H1 (cell line): ENCODE measurements around the gene DCDC1. TPM values are rescaled to one million over a fixed set of nuclear protein-coding genes. Genes with fewer than 3 reads are reported as not detected.

Experiments
- CTCF ChIA-PET: fragments of 300-600 bp; sonication (Branson Sonifier 250); formaldehyde crosslinking; loops from one replicate; lab custom pipeline; 2021; ENCODE audit not compliant: partially characterized antibody; lab: Charles Lee
- POLR2A ChIA-PET: fragments of 300-600 bp; sonication (Branson Sonifier 250); formaldehyde crosslinking; loops from one replicate; lab custom pipeline; 2021; ENCODE audit warnings: inconsistent platforms; ENCODE audit not compliant: partially characterized antibody; lab: Charles Lee
- DNase-seq, 2 experiments: peaks; one replicate each; pipeline versions ENCODE4 v3.0.0 to v3.0.0-alpha.2; 2010 to 2022; ENCODE audit warnings: low spot score in 2 of 2, low read depth in 1 of 2, mixed read lengths in 1 of 2
- FAIRE-seq: peaks from 2 replicates; lab custom pipeline; 2011; peaks lifted over from hg19 to GRCh38; lab: Jason Lieb, UNC
- H2AFZ ChIP-seq: 2 replicates; pipeline ENCODE4 v1.8.1; 2012; ENCODE audit warnings: low read length, inconsistent platforms
- H2AK5ac ChIP-seq: 2 replicates; pipeline ENCODE4 v1.6.1; 2013; ENCODE audit warnings: low read depth, low read length
- H2BK120ac ChIP-seq: replicated peaks from 2 replicates; pipeline ENCODE3; 2013; ENCODE audit warnings: low read depth, low read length, inconsistent platforms
- H2BK12ac ChIP-seq: 2 replicates; pipeline ENCODE4 v1.6.1; 2013; ENCODE audit warnings: low read depth, low read length
- H2BK15ac ChIP-seq: 2 replicates; pipeline ENCODE4 v1.6.1; 2013; ENCODE audit warnings: low read length
- H2BK20ac ChIP-seq: 2 replicates; pipeline ENCODE4 v1.6.1; 2013; ENCODE audit warnings: low read length
- H2BK5ac ChIP-seq: 2 replicates; pipeline ENCODE4 v1.6.1; 2013; ENCODE audit warnings: low read depth, low read length
- H3K14ac ChIP-seq: 2 replicates; pipeline ENCODE4 v1.6.1; 2013; ENCODE audit warnings: inconsistent platforms; ENCODE audit not compliant: insufficient read length
- H3K18ac ChIP-seq: 2 replicates; pipeline ENCODE4 v1.6.1; 2013; ENCODE audit warnings: low read length; ENCODE audit errors: extremely low read depth
- H3K23ac ChIP-seq: 2 replicates; pipeline ENCODE4 v1.6.1; 2013; ENCODE audit warnings: inconsistent platforms; ENCODE audit not compliant: insufficient read length
- H3K23me2 ChIP-seq: 2 replicates; pipeline ENCODE4 v1.6.1; 2013; ENCODE audit warnings: low read depth, low read length
- H3K27ac ChIP-seq: 2 replicates; pipeline ENCODE4 v1.6.1; 2011; ENCODE audit warnings: low read depth, low read length, inconsistent platforms
- H3K27me3 ChIP-seq, 4 experiments: replicated peaks in 1 of 4; 1 replicate in 1 of 4; 2 replicates in 3 of 4; pipeline versions ENCODE4 v1.6.1 to v1.8.1; 2011 to 2013; ENCODE audit warnings: low read length in 3 of 4, mild to moderate bottlenecking in 3 of 4, inconsistent platforms in 2 of 4, mixed read lengths in 2 of 4, moderate library complexity in 1 of 4; ENCODE audit not compliant: control insufficient read depth in 3 of 4, insufficient read depth in 3 of 4; ENCODE audit errors: extremely low read depth in 1 of 4
- H3K36me3 ChIP-seq, 4 experiments: 2 replicates each; pipeline versions ENCODE4 v1.6.1 to v1.8.1; 2011 to 2013; ENCODE audit warnings: mild to moderate bottlenecking in 4 of 4, low read length in 3 of 4, moderate library complexity in 2 of 4, control low read depth in 1 of 4, inconsistent platforms in 1 of 4; ENCODE audit not compliant: insufficient read depth in 4 of 4, control insufficient read depth in 2 of 4
- H3K4ac ChIP-seq: replicated peaks from 2 replicates; pipeline ENCODE3; 2013; ENCODE audit warnings: low read length, low read depth, mixed read lengths, inconsistent platforms; ENCODE audit not compliant: insufficient read length
- H3K4me1 ChIP-seq, 4 experiments: replicated peaks in 1 of 4; 1 replicate in 1 of 4; 2 replicates in 3 of 4; pipeline versions ENCODE4 v1.6.1 to v1.8.1; 2011 to 2013; ENCODE audit warnings: low read length in 3 of 4, inconsistent platforms in 2 of 4, mixed read lengths in 1 of 4; ENCODE audit not compliant: insufficient read depth in 4 of 4, control insufficient read depth in 3 of 4
- H3K4me2 ChIP-seq, 2 experiments: 2 replicates each; pipeline versions ENCODE4 v1.6.1 to v1.8.1; 2011 to 2013; ENCODE audit warnings: low read depth in 2 of 2, low read length in 2 of 2, control low read depth in 1 of 2, inconsistent platforms in 1 of 2, mild to moderate bottlenecking in 1 of 2; ENCODE audit not compliant: insufficient read depth in 1 of 2
- H3K4me3 ChIP-seq, 4 experiments: fragments of 200-600, 300-600 bp in 1 of 4; sonication (generic), shearing (Covaris generic), sonication (Bioruptor Twin) in 1 of 4; 2 replicates each; pipeline versions ENCODE4 v1.5.1 to v1.8.1; 2011 to 2016; ENCODE audit warnings: low read length in 4 of 4, low read depth in 3 of 4, control low read depth in 2 of 4, inconsistent platforms in 2 of 4, mild to moderate bottlenecking in 2 of 4, mixed read lengths in 1 of 4, moderate library complexity in 1 of 4; ENCODE audit not compliant: insufficient read depth in 2 of 4; ENCODE audit errors: extremely low read depth in 1 of 4
- H3K56ac ChIP-seq: replicated peaks from 2 replicates; pipeline ENCODE3; 2013; ENCODE audit warnings: low read depth, mild to moderate bottlenecking, mixed read lengths, low read length, inconsistent platforms; ENCODE audit not compliant: insufficient read length
- H3K79me1 ChIP-seq: 2 replicates; pipeline ENCODE4 v1.6.1; 2013; ENCODE audit warnings: low read depth, low read length, control low read depth
- H3K79me2 ChIP-seq, 2 experiments: 2 replicates each; pipeline versions ENCODE4 v1.6.1 to v1.8.1; 2012 to 2013; ENCODE audit warnings: low read length in 2 of 2, mild to moderate bottlenecking in 2 of 2, inconsistent platforms in 1 of 2; ENCODE audit not compliant: insufficient read depth in 2 of 2, control insufficient read depth in 1 of 2
- H3K9ac ChIP-seq, 4 experiments: replicated peaks in 1 of 4; 1 replicate in 1 of 4; 2 replicates in 3 of 4; pipeline versions ENCODE4 v1.6.1 to v1.8.1; 2011 to 2013; ENCODE audit warnings: low read depth in 3 of 4, low read length in 3 of 4, control low read depth in 2 of 4, mild to moderate bottlenecking in 2 of 4, moderate library complexity in 2 of 4, inconsistent platforms in 1 of 4; ENCODE audit errors: extremely low read depth in 1 of 4
- H3K9me3 ChIP-seq, 2 experiments: 2 replicates each; pipeline versions ENCODE4 v1.6.1 to v1.8.1; 2012 to 2013; ENCODE audit warnings: mild to moderate bottlenecking in 2 of 2, moderate library complexity in 2 of 2, control low read depth in 1 of 2, inconsistent platforms in 1 of 2, low read depth in 1 of 2, low read length in 1 of 2, mixed read lengths in 1 of 2; ENCODE audit not compliant: insufficient read depth in 2 of 2
- H4K20me1 ChIP-seq, 2 experiments: replicated peaks in 1 of 2; 2 replicates each; pipeline versions ENCODE3 to v1.8.1; 2011 to 2013; ENCODE audit warnings: inconsistent platforms in 2 of 2, low read length in 2 of 2, mild to moderate bottlenecking in 1 of 2; ENCODE audit not compliant: insufficient read depth in 2 of 2, control insufficient read depth in 1 of 2
- H4K5ac ChIP-seq: 2 replicates; pipeline ENCODE4 v1.6.1; 2013; ENCODE audit warnings: low read length, low read depth, mixed read lengths, inconsistent platforms; ENCODE audit not compliant: insufficient read length
- H4K8ac ChIP-seq: 2 replicates; pipeline ENCODE4 v1.8.0; 2013; ENCODE audit warnings: mild to moderate bottlenecking, moderate library complexity, low read length, inconsistent platforms; ENCODE audit not compliant: insufficient read depth; ENCODE audit errors: extremely low read depth
- H4K91ac ChIP-seq: replicated peaks from 2 replicates; pipeline ENCODE3; 2013; ENCODE audit warnings: low read length, mixed read lengths, inconsistent platforms; ENCODE audit not compliant: insufficient read length
- EGR1 ChIP-seq: IDR thresholded peaks from 2 replicates; pipeline ENCODE4 v1.6.1; 2011; ENCODE audit warnings: low read depth, low read length, borderline replicate concordance
- EP300 ChIP-seq, 2 experiments: IDR thresholded peaks; 1 replicate in 1 of 2; 2 replicates in 1 of 2; pipeline ENCODE4 v1.6.1; 2011 to 2012; ENCODE audit warnings: low read depth in 2 of 2, low read length in 2 of 2, mild to moderate bottlenecking in 2 of 2, borderline replicate concordance in 1 of 2, inconsistent platforms in 1 of 2, moderate library complexity in 1 of 2
- FOSL1 ChIP-seq: IDR thresholded peaks from 2 replicates; pipeline ENCODE4 v1.6.1; 2011; ENCODE audit warnings: mild to moderate bottlenecking, low read depth, low read length, moderate library complexity; ENCODE audit not compliant: insufficient read depth
- HDAC6 ChIP-seq: IDR thresholded peaks from one replicate; pipeline ENCODE4 v1.7.1; 2012; ENCODE audit warnings: low read depth, mild to moderate bottlenecking, inconsistent platforms, low read length, moderate library complexity
- JUND ChIP-seq: IDR thresholded peaks from 2 replicates; pipeline ENCODE4 v1.6.1; 2011; ENCODE audit warnings: mild to moderate bottlenecking, improper control_type of control experiment, low read length
- KDM1A ChIP-seq: fragments of 200-600, 300-600 bp; sonication (generic); IDR thresholded peaks from 2 replicates; pipeline ENCODE4 v1.7.1; 2016; ENCODE audit warnings: mild to moderate bottlenecking, low read length, borderline replicate concordance
- KDM5A ChIP-seq: fragments of 200-600 bp; IDR thresholded peaks from 2 replicates; pipeline ENCODE4 v1.7.1; 2012; ENCODE audit warnings: mild to moderate bottlenecking, low read length, inconsistent platforms, mixed read lengths
- NANOG ChIP-seq: IDR thresholded peaks from 2 replicates; pipeline ENCODE4 v1.6.1; 2011; ENCODE audit warnings: low read length, low read depth, mild to moderate bottlenecking, inconsistent platforms; ENCODE audit not compliant: insufficient read depth, poor library complexity, severe bottlenecking
- POLR2AphosphoS5 ChIP-seq: IDR thresholded peaks from 2 replicates; pipeline ENCODE4 v1.6.1; 2011; ENCODE audit warnings: low read depth, low read length
- POU5F1 ChIP-seq: IDR thresholded peaks from 2 replicates; pipeline ENCODE4 v1.6.1; 2011; ENCODE audit warnings: low read depth, mild to moderate bottlenecking, low read length, moderate library complexity
- RFX5 ChIP-seq: IDR thresholded peaks from 2 replicates; pipeline ENCODE4 v1.6.1; 2011; ENCODE audit warnings: low read depth, low read length, improper control_type of control experiment, borderline replicate concordance
- RXRA ChIP-seq: IDR thresholded peaks from 2 replicates; pipeline ENCODE4 v1.6.1; 2011; ENCODE audit warnings: low read depth, mild to moderate bottlenecking, low read length, moderate library complexity; ENCODE audit not compliant: insufficient read depth
- SP1 ChIP-seq: IDR thresholded peaks from 2 replicates; pipeline ENCODE4 v1.6.1; 2011; ENCODE audit warnings: low read depth, low read length
- SRF ChIP-seq: IDR thresholded peaks from 2 replicates; pipeline ENCODE4 v1.6.1; 2011; ENCODE audit warnings: mild to moderate bottlenecking, low read depth, low read length, moderate library complexity
- WGBS, 2 experiments: shearing (Covaris generic) in 1 of 2; methylation state at CpG; one replicate each; pipeline versions ENCODE4 v1.1.6 to v1.1.7; 2013 to 2015; ENCODE audit warnings: low lambda C conversion rate in 2 of 2, mixed read lengths in 2 of 2, inconsistent platforms in 1 of 2, low coverage in 1 of 2, missing lambda C conversion rate in 1 of 2; ENCODE audit not compliant: insufficient replicate concordance in 2 of 2, insufficient coverage in 1 of 2, insufficient read length in 1 of 2; ENCODE audit errors: extremely low coverage in 1 of 2, missing lambda C conversion rate in 1 of 2; 5-methylcytosine and 5-hydroxymethylcytosine counted together
- polyA plus RNA-seq, 7 experiments: library from polyadenylated mRNA; depleted of rRNA in 3 of 7; stranded (reverse) in 5 of 7; unstranded in 2 of 7; fragments of >200 nt in 5 of 7; fragments of 200-250 nt in 2 of 7; gene quantifications; 1 replicate in 5 of 7; 2 replicates in 1 of 7; 4 replicates in 1 of 7; pipeline versions ENCODE4 v1.2.1 to v1.2.3, GENCODE V29; 2011 to 2013; ENCODE audit warnings: missing spikeins in 2 of 7, mixed read lengths in 2 of 7
- total RNA-seq: library from RNA; stranded (reverse); fragmentation: NEBNext Ultra II Directional; extraction: Animal tissue kit (Norgen Biotek cat#: 25700); gene quantifications from 2 replicates; pipeline ENCODE4 v1.2.1, GENCODE V29; 2021
- TF ChIP-seq, protein P1 (sequence below): IDR thresholded peaks from 2 replicates; pipeline ENCODE4 v1.6.1; 2012; ENCODE audit warnings: inconsistent platforms

Gene DCDC1
- total and polyA plus RNA-seq, 2 of the 8 experiments (the other 6 are each of a cell fraction or from before 2014, with no cell fraction given) = 0.15 to 0.56 TPM

DNA sequence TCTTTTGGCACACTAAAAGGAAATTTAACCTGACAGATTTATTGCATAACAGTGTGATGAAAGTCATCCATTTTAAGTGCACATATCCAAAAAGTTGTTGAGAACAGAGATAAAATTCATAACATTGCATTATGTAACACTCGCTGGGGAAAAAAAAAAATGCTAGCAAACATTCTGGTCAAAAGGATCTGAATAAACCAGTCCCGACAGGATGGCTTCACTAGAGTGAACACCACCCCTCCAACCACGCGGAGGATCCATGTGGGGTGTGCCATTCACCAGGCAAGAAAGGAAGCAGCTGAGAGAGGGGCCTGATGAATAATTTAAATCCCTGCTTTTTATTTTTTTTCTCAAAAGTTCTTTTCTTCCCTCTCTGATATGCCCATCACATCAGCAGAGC lies 258.7 kb downstream of the DCDC1 start:
- 86% methylated on average over 4 of the region's 4 CpGs; no CpG with 5 or more reads in 1 of the 2 experiments for WGBS, 2 experiments
- no peak overlapping the region for H2BK20ac ChIP-seq
- no peaks in the 10 kb centered on the region for H3K79me1 ChIP-seq
- no peak for TF ChIP-seq NANOG
- TF ChIP-seq, protein P1, sequence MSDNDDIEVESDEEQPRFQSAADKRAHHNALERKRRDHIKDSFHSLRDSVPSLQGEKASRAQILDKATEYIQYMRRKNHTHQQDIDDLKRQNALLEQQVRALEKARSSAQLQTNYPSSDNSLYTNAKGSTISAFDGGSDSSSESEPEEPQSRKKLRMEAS = no peak
- TF ChIP-seq POLR2AphosphoS5 = no peak
- TF ChIP-seq SRF = no peak
- TF ChIP-seq RFX5 = no peak
- TF ChIP-seq KDM1A = no peak
- TF ChIP-seq SP1 = no peak
- TF ChIP-seq POU5F1 = no peak
- no peak for TF ChIP-seq RXRA
- TF ChIP-seq KDM5A = no peak
- no peak for TF ChIP-seq FOSL1
- no peak for TF ChIP-seq EP300 (IDR thresholded peaks at IDR 0.05; ENCODE audit: borderline replicate concordance in 1 of 2, low read depth in 2 of 2, low read length in 2 of 2)
- TF ChIP-seq EGR1 = no peak
- TF ChIP-seq HDAC6 = no peak
- TF ChIP-seq JUND = no peak

More for the DNA sequence above, 258.7 kb downstream of the DCDC1 start:
- no peak overlapping the region for H4K5ac ChIP-seq
- no peak overlapping the region for H3K9ac ChIP-seq
- no peak overlapping the region for H2BK5ac ChIP-seq
- H3K9me3 ChIP-seq = no peaks in the 10 kb centered on the region
- no peak overlapping the region for H3K27ac ChIP-seq
- no peak overlapping the region for H3K4me2 ChIP-seq
- H2BK12ac ChIP-seq = no peak overlapping the region
- no peak overlapping the region for H2BK120ac ChIP-seq
- CTCF ChIA-PET = interaction anchor here (0.6 to 0.7 kb wide), 3 partner anchors 693 to 914 kb away, joined by 3 to 6 read pairs (median 3); no protein-coding TSS in a partner anchor
- H4K20me1 ChIP-seq = no peaks in the 10 kb centered on the region
- no peaks in the 10 kb centered on the region for H3K79me2 ChIP-seq
- POLR2A ChIA-PET = interaction anchor here (0.6 kb wide), 1 partner anchor 137 kb away, joined by 3 read pairs; no protein-coding TSS in a partner anchor
- peaks cover 0 to 5% (median 2%) of the 10 kb centered on the region in 4 experiments; a peak in 2 of 7 replicates for H3K4me1 ChIP-seq
- no peak for DNase-seq
- no peak overlapping the region for H3K14ac ChIP-seq
- H2AFZ ChIP-seq = no peak overlapping the region
- H4K8ac ChIP-seq = no peak overlapping the region
- no peak overlapping the region for H3K4ac ChIP-seq
- H3K36me3 ChIP-seq = no peaks in the 10 kb centered on the region
- no peak overlapping the region for H3K56ac ChIP-seq
- no peaks in the 10 kb centered on the region for H3K23me2 ChIP-seq
- H3K18ac ChIP-seq = no peak overlapping the region
- H3K27me3 ChIP-seq = no peaks in the 10 kb centered on the region
- no peak for FAIRE-seq
- H3K4me3 ChIP-seq = no peak overlapping the region
- H2AK5ac ChIP-seq = no peak overlapping the region
- no peak overlapping the region for H4K91ac ChIP-seq
- no peak overlapping the region for H3K23ac ChIP-seq
- no peak overlapping the region for H2BK15ac ChIP-seq
